ENCODE results near the gene WEE2. TPM values are rescaled to one million over a fixed set of nuclear protein-coding genes. Genes with fewer than 3 reads are reported as not detected.
A peak's percentile ranks its signal among the peaks of the same experiment; 100 is the strongest.

The WEE2 gene
- total RNA-seq, 1 experiment from 2014 or later = not detected

DNA sequence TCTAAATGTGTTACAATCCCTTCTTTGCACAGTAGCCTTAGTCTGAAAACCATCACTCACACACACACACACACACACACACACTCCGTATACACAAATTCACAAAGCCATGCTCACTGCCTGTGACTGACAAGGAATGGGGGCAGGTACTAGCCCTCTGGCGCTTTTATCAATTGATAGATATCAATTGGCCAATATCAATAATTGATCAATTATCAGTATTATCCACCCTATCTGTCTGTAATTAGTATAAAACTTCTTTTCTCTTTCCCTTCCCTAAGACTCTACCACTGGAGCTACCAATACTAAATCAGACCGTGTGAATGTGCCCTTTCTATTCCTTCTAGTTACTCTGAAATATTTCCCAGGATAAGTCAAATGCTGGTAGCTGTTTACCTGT, 8.3 kb upstream of the WEE2 start:
- intact Hi-C loops (cut with micrococcal nuclease; ENCODE audit: unreplicated experiment) = no loop called here
- BruUV-seq (replicated peaks) = no TSS peak
- DNase-seq (ENCODE audit: low read depth, low spot score) (no peak), ATAC-seq (no peak)
- TF ChIP-seq REST (IDR thresholded peaks at IDR 0.05; ENCODE audit: insufficient read depth in 1 of 2, low read depth in 2 of 2, low read length in 1 of 2) (no peak), POLR2AphosphoS5 (IDR thresholded peaks at IDR 0.05; ENCODE audit: low read depth, low read length) (no peak), TCF7L2 (IDR thresholded peaks at IDR 0.05; ENCODE audit: low read depth, low read length) (no peak), SIN3A (IDR thresholded peaks at IDR 0.05; ENCODE audit: borderline replicate concordance, insufficient read depth, low read depth, low read length) (no peak)
- TF ChIP-seq, protein P1, sequence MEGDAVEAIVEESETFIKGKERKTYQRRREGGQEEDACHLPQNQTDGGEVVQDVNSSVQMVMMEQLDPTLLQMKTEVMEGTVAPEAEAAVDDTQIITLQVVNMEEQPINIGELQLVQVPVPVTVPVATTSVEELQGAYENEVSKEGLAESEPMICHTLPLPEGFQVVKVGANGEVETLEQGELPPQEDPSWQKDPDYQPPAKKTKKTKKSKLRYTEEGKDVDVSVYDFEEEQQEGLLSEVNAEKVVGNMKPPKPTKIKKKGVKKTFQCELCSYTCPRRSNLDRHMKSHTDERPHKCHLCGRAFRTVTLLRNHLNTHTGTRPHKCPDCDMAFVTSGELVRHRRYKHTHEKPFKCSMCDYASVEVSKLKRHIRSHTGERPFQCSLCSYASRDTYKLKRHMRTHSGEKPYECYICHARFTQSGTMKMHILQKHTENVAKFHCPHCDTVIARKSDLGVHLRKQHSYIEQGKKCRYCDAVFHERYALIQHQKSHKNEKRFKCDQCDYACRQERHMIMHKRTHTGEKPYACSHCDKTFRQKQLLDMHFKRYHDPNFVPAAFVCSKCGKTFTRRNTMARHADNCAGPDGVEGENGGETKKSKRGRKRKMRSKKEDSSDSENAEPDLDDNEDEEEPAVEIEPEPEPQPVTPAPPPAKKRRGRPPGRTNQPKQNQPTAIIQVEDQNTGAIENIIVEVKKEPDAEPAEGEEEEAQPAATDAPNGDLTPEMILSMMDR (IDR thresholded peaks at IDR 0.05) = no peak
- Histone ChIP-seq H3K27ac (ENCODE audit: low read length) (no peak overlapping the region), H3K9me3 (ENCODE audit: control insufficient read depth, insufficient read depth, low read depth, low read length) (no peaks in the 10 kb centered on the region), H3K27me3 (ENCODE audit: control insufficient read depth, insufficient read depth, low read length) (peaks cover 10% of the 10 kb centered on the region), H3K4me3 (ENCODE audit: low read depth in 2 of 2, low read length in 2 of 2) (no peak overlapping the region), H3K4me1 (ENCODE audit: control insufficient read depth, insufficient read depth, low read length) (peaks cover 12% of the 10 kb centered on the region; the same call in 1 of the 2 replicates), H3K36me3 (ENCODE audit: control insufficient read depth, insufficient read depth, low read length) (no peaks in the 10 kb centered on the region)
- POLR2A ChIA-PET = no interaction called here
- in situ Hi-C loops (cut with HindIII; ENCODE audit: low pct_unique_long_range_greater_than_20kb, low sequenced_read_pairs) = no loop called here
- CTCF ChIA-PET = no interaction called here

DNA sequence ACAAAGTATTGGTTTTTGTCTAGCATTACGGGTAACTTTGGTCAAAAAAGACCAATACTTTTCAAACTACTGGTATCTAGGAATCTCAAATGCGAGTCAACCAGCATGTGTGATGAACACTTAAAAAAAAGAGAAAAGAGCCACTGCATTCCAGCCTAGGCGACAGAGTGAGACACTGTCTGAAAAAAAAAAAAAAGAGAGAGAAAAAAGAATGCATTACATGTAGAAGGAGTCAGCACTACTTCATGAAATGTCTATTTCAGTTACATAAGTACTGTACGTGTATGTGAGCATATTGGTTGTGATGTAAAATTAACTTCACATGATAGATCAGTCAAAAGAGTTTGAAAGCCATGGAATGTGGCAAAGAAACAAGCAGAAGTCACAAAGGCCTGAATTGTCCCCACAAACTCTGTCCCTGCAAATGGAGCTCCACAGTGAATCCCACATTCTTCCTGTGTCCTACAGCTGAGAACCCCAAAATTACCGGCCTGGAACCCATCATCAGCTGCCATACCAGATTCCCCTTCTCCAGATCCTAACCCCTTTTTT, 7.8 kb upstream of the WEE2 start:
- intact Hi-C loops (cut with micrococcal nuclease; ENCODE audit: unreplicated experiment) = no loop called here
- TF ChIP-seq SIN3A (IDR thresholded peaks at IDR 0.05; ENCODE audit: borderline replicate concordance, insufficient read depth, low read depth, low read length) (no peak), REST (IDR thresholded peaks at IDR 0.05; ENCODE audit: insufficient read depth in 1 of 2, low read depth in 2 of 2, low read length in 1 of 2) (no peak), POLR2AphosphoS5 (IDR thresholded peaks at IDR 0.05; ENCODE audit: low read depth, low read length) (no peak), TCF7L2 (IDR thresholded peaks at IDR 0.05; ENCODE audit: low read depth, low read length) (no peak)
- TF ChIP-seq, protein P1 (IDR thresholded peaks at IDR 0.05) = no peak
- ATAC-seq (no peak), DNase-seq (ENCODE audit: low read depth, low spot score) (no peak)
- H3K4me1 ChIP-seq (ENCODE audit: control insufficient read depth, insufficient read depth, low read length) = peaks cover 11% of the 10 kb centered on the region; the same call in 1 of the 2 replicates
- H3K4me3 ChIP-seq (ENCODE audit: low read depth in 2 of 2, low read length in 2 of 2) = peak overlapping the region in 1 of 2 experiments; percentile 59; a peak in 2 of 4 replicates
- in situ Hi-C loops (cut with HindIII; ENCODE audit: low pct_unique_long_range_greater_than_20kb, low sequenced_read_pairs) = no loop called here
- ChIA-PET CTCF (no interaction called here), POLR2A (no interaction called here)
- no peaks in the 10 kb centered on the region for H3K9me3 ChIP-seq (ENCODE audit: control insufficient read depth, insufficient read depth, low read depth, low read length)
- H3K27ac ChIP-seq (ENCODE audit: low read length) = no peak overlapping the region
- BruUV-seq (replicated peaks) = TSS peak; percentile 68
- peaks cover 10% of the 10 kb centered on the region for H3K27me3 ChIP-seq (ENCODE audit: control insufficient read depth, insufficient read depth, low read length)
- no peaks in the 10 kb centered on the region for H3K36me3 ChIP-seq (ENCODE audit: control insufficient read depth, insufficient read depth, low read length)
